HEK293T (cell line): ENCODE data around the gene MAPK7.

Source experiments
- CTCF ChIA-PET: fragments of 350-600 bp; formaldehyde crosslinking; extraction: SDS; loops from one replicate; lab custom pipeline; 2021; ENCODE audit warnings: antibody characterized with exemption, inconsistent platforms; lab: Yijun Ruan, JAX
- POLR2A ChIA-PET: fragments of 350-600 bp; formaldehyde crosslinking; extraction: SDS; loops from one replicate; lab custom pipeline; 2020; ENCODE audit warnings: antibody characterized with exemption, inconsistent platforms; lab: Yijun Ruan, JAX
- DNase-seq: peaks from one replicate; pipeline ENCODE4 v3.0.0; 2012; ENCODE audit warnings: mixed read lengths; ENCODE audit errors: extremely low spot score
- ARNT ChIP-seq: fragments of 450-650 bp; IDR thresholded peaks from 2 replicates; pipeline ENCODE4 v1.6.1; 2017; ENCODE audit warnings: mild to moderate bottlenecking
- BHLHE40 ChIP-seq: fragments of 450-650 bp; IDR thresholded peaks from 2 replicates; pipeline ENCODE4 v1.6.1; 2016; ENCODE audit warnings: mild to moderate bottlenecking, moderate library complexity, borderline replicate concordance
- CTBP1 ChIP-seq: fragments of 450-650 bp; IDR thresholded peaks from 2 replicates; pipeline ENCODE4 v1.6.1; 2016; ENCODE audit warnings: borderline replicate concordance
- ELF4 ChIP-seq: fragments of 450-650 bp; IDR thresholded peaks from 2 replicates; pipeline ENCODE4 v1.6.1; 2017; ENCODE audit warnings: antibody characterized with exemption
- FOXA1 ChIP-seq: fragments of 450-650 bp; IDR thresholded peaks from 2 replicates; pipeline ENCODE4 v1.6.1; 2016; ENCODE audit warnings: mild to moderate bottlenecking
- FOXK2 ChIP-seq: fragments of 450-650 bp; IDR thresholded peaks from 2 replicates; pipeline ENCODE4 v1.6.1; 2016; ENCODE audit warnings: mild to moderate bottlenecking
- FOXM1 ChIP-seq: fragments of 450-650 bp; IDR thresholded peaks from 2 replicates; pipeline ENCODE4 v1.6.1; 2017; ENCODE audit warnings: mild to moderate bottlenecking, borderline replicate concordance
- HDGF ChIP-seq: fragments of 450-650 bp; IDR thresholded peaks from 2 replicates; pipeline ENCODE4 v1.6.1; 2017; ENCODE audit warnings: antibody characterized with exemption, borderline replicate concordance
- L3MBTL2 ChIP-seq: fragments of 450-650 bp; conservative IDR thresholded peaks from 2 replicates; pipeline ENCODE4 v1.6.1; 2016; ENCODE audit warnings: mild to moderate bottlenecking
- LEF1 ChIP-seq: fragments of 450-650 bp; IDR thresholded peaks from 2 replicates; pipeline ENCODE4 v1.6.1; 2017; ENCODE audit warnings: mild to moderate bottlenecking, borderline replicate concordance
- NFRKB ChIP-seq: fragments of 450-650 bp; IDR thresholded peaks from 2 replicates; pipeline ENCODE4 v1.6.1; 2016; ENCODE audit warnings: mild to moderate bottlenecking, moderate library complexity
- SP1 ChIP-seq: fragments of 450-650 bp; IDR thresholded peaks from 2 replicates; pipeline ENCODE4 v1.6.1; 2017
- SUZ12 ChIP-seq: fragments of 450-650 bp; IDR thresholded peaks from 2 replicates; pipeline ENCODE4 v1.6.1; 2016; ENCODE audit warnings: mild to moderate bottlenecking
- TARDBP ChIP-seq: fragments of 450-650 bp; IDR thresholded peaks from 2 replicates; pipeline ENCODE4 v1.6.1; 2016
- ZNF384 ChIP-seq: fragments of 450-650 bp; IDR thresholded peaks from 2 replicates; pipeline ENCODE4 v1.6.1; 2016
- TF ChIP-seq, protein P1 (sequence below): fragments of 450-650 bp; IDR thresholded peaks from 2 replicates; pipeline ENCODE4 v1.6.1; 2016

Gene MAPK7

DNA sequence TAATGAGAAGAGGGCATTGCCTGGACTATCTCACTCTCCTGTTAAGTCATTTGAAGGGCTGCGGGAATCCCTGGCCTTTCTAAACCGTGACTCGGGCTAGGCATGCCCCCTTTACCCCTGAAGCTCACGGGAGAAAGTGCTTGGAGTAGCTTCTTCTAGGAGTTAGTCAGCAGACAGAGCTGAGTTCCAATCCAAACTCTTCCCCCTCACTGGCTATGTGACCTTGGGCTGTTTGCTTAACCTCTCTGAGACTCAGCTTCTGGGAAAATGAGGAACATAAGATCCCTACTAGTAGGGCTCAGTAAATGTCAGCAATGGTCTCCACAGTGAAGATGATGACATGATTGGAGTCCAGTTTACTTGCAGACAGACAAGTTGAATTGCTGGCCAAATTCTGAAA lies 10.1 kb upstream of the MAPK7 start:
- POLR2A ChIA-PET = interaction anchor here (3.8 kb wide), 1 partner anchor 10 kb away, joined by 19 read pairs; the partner anchor contains the start of gene MAPK7
- CTCF ChIA-PET = no interaction called here
- no peak for TF ChIP-seq NFRKB
- TF ChIP-seq HDGF = no peak
- TF ChIP-seq SP1 = no peak
- TF ChIP-seq SUZ12 = no peak
- TF ChIP-seq L3MBTL2 = no peak
- TF ChIP-seq TARDBP = no peak
- TF ChIP-seq LEF1 = no peak
- no peak for DNase-seq

DNA sequence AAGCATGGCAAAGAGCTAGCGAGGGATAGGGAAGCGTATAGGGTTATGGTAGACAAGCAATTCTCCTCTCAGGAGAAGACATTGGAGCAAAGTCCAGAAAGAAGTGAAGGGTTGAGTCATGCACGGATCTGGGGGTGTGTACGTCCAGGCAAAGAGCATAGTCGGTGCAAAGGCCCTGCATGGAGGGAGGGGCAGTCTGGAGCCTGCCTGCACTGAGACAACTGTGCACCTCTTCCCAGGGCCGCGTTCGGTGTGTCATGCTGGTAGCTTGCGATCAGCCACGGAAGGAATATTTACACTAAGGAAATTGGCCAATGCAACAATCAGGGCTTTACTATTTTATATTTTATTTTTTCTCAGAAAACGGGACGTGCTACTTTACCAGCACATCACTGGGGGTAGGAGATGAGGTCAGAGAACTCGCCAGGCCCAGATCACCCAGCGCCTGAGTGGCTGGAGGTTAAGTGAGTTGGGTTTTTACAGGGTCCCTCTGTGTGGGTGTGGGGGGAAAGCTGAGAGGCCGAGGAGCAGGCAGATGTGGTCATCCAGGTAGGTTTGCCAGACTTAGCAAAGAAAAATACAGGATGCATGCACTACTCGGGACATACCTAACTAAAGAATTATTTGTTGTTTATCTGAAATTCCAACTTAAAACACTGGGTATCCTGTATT lies 9.1 kb upstream of the MAPK7 start:
- ChIA-PET POLR2A (interaction anchor here (0.6 to 3.8 kb wide), 2 partner anchors 9 to 493 kb away, joined by 3 to 19 read pairs; partner anchors contain the start of gene MAPK7), CTCF (no interaction called here)
- DNase-seq = no peak
- TF ChIP-seq ARNT (no peak), ZNF384 (no peak), FOXA1 (no peak), ELF4 (no peak), HDGF (no peak), LEF1 (no peak), FOXM1 (no peak), SP1 (no peak), FOXK2 (no peak), L3MBTL2 (no peak), SUZ12 (no peak), TARDBP (no peak), BHLHE40 (no peak), CTBP1 (no peak), NFRKB (no peak)
- TF ChIP-seq, protein P1, sequence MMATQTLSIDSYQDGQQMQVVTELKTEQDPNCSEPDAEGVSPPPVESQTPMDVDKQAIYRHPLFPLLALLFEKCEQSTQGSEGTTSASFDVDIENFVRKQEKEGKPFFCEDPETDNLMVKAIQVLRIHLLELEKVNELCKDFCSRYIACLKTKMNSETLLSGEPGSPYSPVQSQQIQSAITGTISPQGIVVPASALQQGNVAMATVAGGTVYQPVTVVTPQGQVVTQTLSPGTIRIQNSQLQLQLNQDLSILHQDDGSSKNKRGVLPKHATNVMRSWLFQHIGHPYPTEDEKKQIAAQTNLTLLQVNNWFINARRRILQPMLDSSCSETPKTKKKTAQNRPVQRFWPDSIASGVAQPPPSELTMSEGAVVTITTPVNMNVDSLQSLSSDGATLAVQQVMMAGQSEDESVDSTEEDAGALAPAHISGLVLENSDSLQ = no peak

DNA sequence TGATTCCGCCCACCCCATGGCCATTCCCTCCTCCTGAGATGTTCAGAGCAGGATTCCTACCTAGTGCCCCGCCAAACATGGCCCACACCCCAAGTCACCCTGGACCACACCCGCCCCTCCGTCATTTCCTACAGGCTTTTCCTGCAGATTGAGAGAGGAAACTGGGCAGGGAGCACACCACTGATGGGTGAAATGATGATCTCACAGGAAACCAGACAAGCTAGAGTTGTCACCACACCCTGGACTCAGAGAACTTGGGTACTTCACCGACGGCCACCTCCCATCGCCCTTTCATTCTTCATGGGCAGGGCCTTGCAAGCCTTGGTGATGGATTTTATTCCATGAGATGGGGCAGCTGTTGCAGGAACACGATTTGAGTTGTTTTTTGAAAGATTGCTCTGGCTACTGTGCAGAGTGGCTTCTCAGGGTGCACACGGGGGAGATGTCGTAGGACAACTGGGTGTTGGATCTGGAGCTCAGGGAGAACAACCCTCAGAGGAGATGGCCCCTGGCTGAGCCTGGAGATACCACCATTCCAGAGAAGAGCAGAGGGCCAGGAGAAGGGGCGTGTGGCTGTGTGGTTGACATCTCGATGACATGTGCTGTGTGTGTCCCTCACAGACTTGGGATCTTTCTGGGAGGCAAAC lies 8.3 kb upstream of the MAPK7 start:
- no peak for TF ChIP-seq ELF4
- no peak for TF ChIP-seq FOXA1
- TF ChIP-seq HDGF = no peak
- ChIA-PET CTCF (no interaction called here), POLR2A (interaction anchor here (3.8 kb wide), 1 partner anchor 8 kb away, joined by 19 read pairs; the partner anchor contains the start of gene MAPK7)
- no peak for DNase-seq

DNA sequence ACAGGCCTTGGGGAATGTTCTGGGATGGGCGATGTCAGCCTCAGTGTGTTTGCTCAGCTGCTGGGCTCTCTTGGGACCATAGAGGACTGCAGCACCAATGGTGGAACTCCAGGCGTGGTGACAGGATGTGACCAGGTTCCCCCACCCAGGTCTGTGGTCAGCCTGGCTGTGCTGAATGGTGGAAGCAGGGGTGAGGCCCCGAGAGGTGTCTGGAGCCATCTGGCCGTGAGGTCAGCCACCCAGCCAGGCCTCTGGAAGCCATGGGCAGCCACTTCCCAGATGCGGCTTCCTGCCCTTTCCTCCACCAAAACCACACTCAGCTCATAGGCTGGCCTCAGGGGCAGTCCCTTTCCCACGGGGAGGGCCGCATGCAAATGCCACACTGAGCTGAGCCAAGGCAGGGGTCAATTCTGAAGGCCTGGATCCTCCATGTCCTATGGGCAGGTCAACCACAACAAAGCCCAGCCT lies 7.8 kb upstream of the MAPK7 start:
- ChIA-PET CTCF (interaction anchor here (0.6 kb wide), 1 partner anchor 836 kb away, joined by 3 read pairs; no protein-coding TSS in a partner anchor), POLR2A (interaction anchor here (3.8 kb wide), 1 partner anchor 8 kb away, joined by 19 read pairs; the partner anchor contains the start of gene MAPK7)
- TF ChIP-seq BHLHE40 (no peak), TARDBP (no peak), SUZ12 (no peak), FOXK2 (no peak), ZNF384 (no peak), L3MBTL2 (no peak), ELF4 (no peak), SP1 (no peak), FOXM1 (no peak), FOXA1 (no peak), NFRKB (no peak), LEF1 (no peak), CTBP1 (no peak), HDGF (no peak), ARNT (no peak)
- TF ChIP-seq, protein P1 = no peak
- DNase-seq = no peak

DNA sequence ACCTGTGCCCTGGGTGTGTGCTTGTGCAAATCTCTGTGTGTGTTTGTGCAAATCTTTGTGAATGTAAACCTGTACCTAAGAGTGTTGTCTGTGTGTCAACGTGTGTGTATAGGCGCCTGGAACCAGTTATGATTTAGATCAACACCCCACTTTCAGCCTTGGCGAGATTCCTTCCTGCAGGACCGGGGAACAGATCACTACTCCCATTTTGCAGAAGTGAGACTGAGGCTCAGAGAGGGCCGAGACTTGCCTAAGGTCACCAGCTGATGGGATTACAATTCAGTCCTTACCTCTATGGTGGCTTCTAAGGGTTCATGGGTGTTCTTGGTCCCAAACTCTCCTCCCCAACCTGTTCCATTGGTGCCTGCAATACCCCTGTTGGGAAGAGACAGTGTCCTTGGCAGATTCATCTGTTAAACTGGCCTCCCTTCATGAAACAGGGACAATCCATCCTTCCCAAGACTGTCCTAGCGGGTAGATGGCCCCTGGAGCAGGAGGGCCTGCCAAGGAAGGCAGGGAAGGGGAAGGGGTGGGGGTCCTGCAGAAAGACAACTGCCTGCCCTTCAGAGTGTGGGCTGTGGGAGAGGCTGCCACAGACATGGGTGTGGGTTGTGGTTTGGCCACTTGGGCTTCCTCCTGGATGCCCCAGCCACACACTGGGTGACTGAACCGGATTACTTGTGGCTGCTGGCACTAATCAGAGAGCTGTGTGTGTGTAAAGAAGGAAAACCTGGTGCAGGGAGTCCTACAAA lies 6.9 kb upstream of the MAPK7 start:
- TF ChIP-seq TARDBP = no peak
- TF ChIP-seq HDGF = no peak
- TF ChIP-seq SP1 = no peak
- TF ChIP-seq ZNF384 = no peak
- no peak for TF ChIP-seq L3MBTL2
- no peak for TF ChIP-seq FOXA1
- TF ChIP-seq SUZ12 = no peak
- no peak for TF ChIP-seq LEF1
- TF ChIP-seq FOXM1 = no peak
- TF ChIP-seq, protein P1 = no peak
- TF ChIP-seq ELF4 = no peak
- TF ChIP-seq CTBP1 = no peak
- CTCF ChIA-PET = interaction anchor here (0.6 kb wide), 1 partner anchor 835 kb away, joined by 3 read pairs; no protein-coding TSS in a partner anchor
- POLR2A ChIA-PET = no interaction called here
- no peak for DNase-seq
